Measurements from ENCODE around the gene GORASP1.

Gene GORASP1

DNA sequence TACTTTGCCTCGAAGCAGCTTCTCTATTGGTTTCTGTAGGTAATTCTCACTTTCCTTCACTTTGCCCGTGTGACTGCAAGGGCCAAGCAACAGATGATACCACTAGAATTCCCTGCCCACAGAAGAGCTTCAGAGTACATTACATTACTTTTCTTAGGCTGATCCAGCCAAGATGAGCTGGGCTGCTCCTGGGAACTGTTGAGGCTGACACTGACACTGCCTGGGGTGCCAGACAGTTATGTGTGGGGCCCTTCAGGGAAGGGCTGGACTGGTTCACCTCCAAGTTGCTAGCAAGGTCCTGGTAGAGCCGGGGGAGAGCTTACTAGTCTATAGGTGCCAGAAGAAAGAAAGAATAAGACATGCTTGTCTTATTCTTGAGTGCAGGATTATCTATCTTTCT is 19.0 kb downstream of the GORASP1 start:
- H3K27me3 ChIP-seq (ENCODE audit: control insufficient read depth in 1 of 2, insufficient read depth in 2 of 2, low read length in 2 of 2): no peaks in the 10 kb centered on the region
- H3K4me1 ChIP-seq (ENCODE audit: control insufficient read depth, insufficient read depth, low read length): no peaks in the 10 kb centered on the region
- no peak overlapping the region for H3K27ac ChIP-seq (ENCODE audit: low read length)
- no peak overlapping the region for H3K4me3 ChIP-seq (ENCODE audit: low read length in 2 of 2)
- H3K9ac ChIP-seq (ENCODE audit: low read length in 2 of 2): no peak overlapping the region
- no peaks in the 10 kb centered on the region for H3K9me3 ChIP-seq (ENCODE audit: control insufficient read depth in 2 of 2, low read length in 2 of 2)
- peaks cover 52 to 60% of the 10 kb centered on the region in 2 donors for H3K36me3 ChIP-seq (ENCODE audit: control insufficient read depth in 2 of 2, insufficient read depth in 2 of 2, low read length in 2 of 2)

GRCh38 chr3:39086144-39086543 is 21.3 kb downstream of the GORASP1 start:
- H3K9ac ChIP-seq (ENCODE audit: low read length in 2 of 2): no peak overlapping the region
- H3K4me1 ChIP-seq (ENCODE audit: control insufficient read depth, insufficient read depth, low read length): no peaks in the 10 kb centered on the region
- no peak overlapping the region for H3K4me3 ChIP-seq (ENCODE audit: low read length in 2 of 2)
- no peaks in the 10 kb centered on the region for H3K27me3 ChIP-seq (ENCODE audit: control insufficient read depth in 1 of 2, insufficient read depth in 2 of 2, low read length in 2 of 2)
- no peaks in the 10 kb centered on the region for H3K9me3 ChIP-seq (ENCODE audit: control insufficient read depth in 2 of 2, low read length in 2 of 2)
- peaks cover 42 to 47% of the 10 kb centered on the region in 2 donors for H3K36me3 ChIP-seq (ENCODE audit: control insufficient read depth in 2 of 2, insufficient read depth in 2 of 2, low read length in 2 of 2)
- H3K27ac ChIP-seq (ENCODE audit: low read length): no peak overlapping the region

GRCh38 chr3:39082666-39083313 is 24.6 kb downstream of the GORASP1 start:
- Histone ChIP-seq H3K36me3 (ENCODE audit: control insufficient read depth in 2 of 2, insufficient read depth in 2 of 2, low read length in 2 of 2) (peaks cover 30 to 34% of the 10 kb centered on the region in 2 donors), H3K9ac (ENCODE audit: low read length in 2 of 2) (no peak overlapping the region), H3K27me3 (ENCODE audit: control insufficient read depth in 1 of 2, insufficient read depth in 2 of 2, low read length in 2 of 2) (no peaks in the 10 kb centered on the region), H3K4me1 (ENCODE audit: control insufficient read depth, insufficient read depth, low read length) (no peaks in the 10 kb centered on the region), H3K4me3 (ENCODE audit: low read length in 2 of 2) (no peak overlapping the region), H3K9me3 (ENCODE audit: control insufficient read depth in 2 of 2, low read length in 2 of 2) (no peaks in the 10 kb centered on the region), H3K27ac (ENCODE audit: low read length) (no peak overlapping the region)

- Histone ChIP-seq H3K4me1 (ENCODE audit: control insufficient read depth, insufficient read depth, low read length) (no peaks in the 10 kb centered on the region), H3K9ac (ENCODE audit: low read length in 2 of 2) (no peak overlapping the region), H3K27ac (ENCODE audit: low read length) (no peak overlapping the region), H3K4me3 (ENCODE audit: low read length in 2 of 2) (no peak overlapping the region), H3K27me3 (ENCODE audit: control insufficient read depth in 1 of 2, insufficient read depth in 2 of 2, low read length in 2 of 2) (no peaks in the 10 kb centered on the region), H3K9me3 (ENCODE audit: control insufficient read depth in 2 of 2, low read length in 2 of 2) (no peaks in the 10 kb centered on the region), H3K36me3 (ENCODE audit: control insufficient read depth in 2 of 2, insufficient read depth in 2 of 2, low read length in 2 of 2) (peaks cover 33 to 39% of the 10 kb centered on the region in 2 donors)
Measured at GRCh38 chr3:39080026-39080425, 27.4 kb downstream of the GORASP1 start.

GRCh38 chr3:39079530-39079929 is 27.9 kb downstream of the GORASP1 start:
- H3K36me3 ChIP-seq (ENCODE audit: control insufficient read depth in 2 of 2, insufficient read depth in 2 of 2, low read length in 2 of 2): peaks cover 37 to 43% of the 10 kb centered on the region in 2 donors
- no peak overlapping the region for H3K9ac ChIP-seq (ENCODE audit: low read length in 2 of 2)
- no peak overlapping the region for H3K27ac ChIP-seq (ENCODE audit: low read length)
- no peaks in the 10 kb centered on the region for H3K4me1 ChIP-seq (ENCODE audit: control insufficient read depth, insufficient read depth, low read length)
- H3K27me3 ChIP-seq (ENCODE audit: control insufficient read depth in 1 of 2, insufficient read depth in 2 of 2, low read length in 2 of 2): no peaks in the 10 kb centered on the region
- no peaks in the 10 kb centered on the region for H3K9me3 ChIP-seq (ENCODE audit: control insufficient read depth in 2 of 2, low read length in 2 of 2)
- no peak overlapping the region for H3K4me3 ChIP-seq (ENCODE audit: low read length in 2 of 2)

DNA sequence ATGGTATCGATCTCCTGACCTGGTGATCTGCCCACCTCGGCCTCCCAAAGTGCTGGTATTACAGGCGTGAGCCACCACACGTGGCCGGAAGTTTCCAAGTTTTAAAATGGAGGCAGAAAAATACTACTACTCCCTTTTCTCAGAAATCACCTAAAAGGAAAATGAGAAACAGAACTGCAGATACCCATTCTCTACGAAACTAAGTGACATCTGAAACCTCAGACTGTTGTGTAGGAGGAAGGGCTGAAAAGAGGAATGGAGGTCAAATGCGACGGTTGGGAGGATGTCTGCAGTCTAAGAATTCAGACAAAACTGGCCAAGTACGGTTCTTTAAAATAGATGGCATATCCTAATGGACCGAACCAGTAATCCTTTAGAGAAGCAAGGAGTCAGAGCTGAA is 31.5 kb downstream of the GORASP1 start:
- peaks cover 46 to 66% of the 10 kb centered on the region in 2 donors for H3K36me3 ChIP-seq (ENCODE audit: control insufficient read depth in 2 of 2, insufficient read depth in 2 of 2, low read length in 2 of 2)
- H3K4me3 ChIP-seq (ENCODE audit: low read length in 2 of 2): no peak overlapping the region
- no peaks in the 10 kb centered on the region for H3K27me3 ChIP-seq (ENCODE audit: control insufficient read depth in 1 of 2, insufficient read depth in 2 of 2, low read length in 2 of 2)
- no peaks in the 10 kb centered on the region for H3K9me3 ChIP-seq (ENCODE audit: control insufficient read depth in 2 of 2, low read length in 2 of 2)
- no peak overlapping the region for H3K9ac ChIP-seq (ENCODE audit: low read length in 2 of 2)
- H3K27ac ChIP-seq (ENCODE audit: low read length): no peak overlapping the region
- H3K4me1 ChIP-seq (ENCODE audit: control insufficient read depth, insufficient read depth, low read length): no peaks in the 10 kb centered on the region

- H3K9me3 ChIP-seq (ENCODE audit: control insufficient read depth in 2 of 2, low read length in 2 of 2): no peaks in the 10 kb centered on the region
- peaks cover 27 to 46% of the 10 kb centered on the region in 2 donors for H3K36me3 ChIP-seq (ENCODE audit: control insufficient read depth in 2 of 2, insufficient read depth in 2 of 2, low read length in 2 of 2)
- H3K9ac ChIP-seq (ENCODE audit: low read length in 2 of 2): no peak overlapping the region
- no peak overlapping the region for H3K4me3 ChIP-seq (ENCODE audit: low read length in 2 of 2)
- H3K27ac ChIP-seq (ENCODE audit: low read length): no peak overlapping the region
- H3K27me3 ChIP-seq (ENCODE audit: control insufficient read depth in 1 of 2, insufficient read depth in 2 of 2, low read length in 2 of 2): no peaks in the 10 kb centered on the region
- no peaks in the 10 kb centered on the region for H3K4me1 ChIP-seq (ENCODE audit: control insufficient read depth, insufficient read depth, low read length)
Measured at GRCh38 chr3:39068556-39068955, 38.9 kb downstream of the GORASP1 start.

- Histone ChIP-seq H3K36me3 (ENCODE audit: control insufficient read depth in 2 of 2, insufficient read depth in 2 of 2, low read length in 2 of 2) (peaks cover 22 to 34% of the 10 kb centered on the region in 2 donors), H3K9me3 (ENCODE audit: control insufficient read depth in 2 of 2, low read length in 2 of 2) (no peaks in the 10 kb centered on the region), H3K4me1 (ENCODE audit: control insufficient read depth, insufficient read depth, low read length) (no peaks in the 10 kb centered on the region), H3K4me3 (ENCODE audit: low read length in 2 of 2) (no peak overlapping the region), H3K9ac (ENCODE audit: low read length in 2 of 2) (no peak overlapping the region), H3K27me3 (ENCODE audit: control insufficient read depth in 1 of 2, insufficient read depth in 2 of 2, low read length in 2 of 2) (no peaks in the 10 kb centered on the region), H3K27ac (ENCODE audit: low read length) (no peak overlapping the region)
Measured at GRCh38 chr3:39067286-39067685, 40.1 kb downstream of the GORASP1 start.

DNA sequence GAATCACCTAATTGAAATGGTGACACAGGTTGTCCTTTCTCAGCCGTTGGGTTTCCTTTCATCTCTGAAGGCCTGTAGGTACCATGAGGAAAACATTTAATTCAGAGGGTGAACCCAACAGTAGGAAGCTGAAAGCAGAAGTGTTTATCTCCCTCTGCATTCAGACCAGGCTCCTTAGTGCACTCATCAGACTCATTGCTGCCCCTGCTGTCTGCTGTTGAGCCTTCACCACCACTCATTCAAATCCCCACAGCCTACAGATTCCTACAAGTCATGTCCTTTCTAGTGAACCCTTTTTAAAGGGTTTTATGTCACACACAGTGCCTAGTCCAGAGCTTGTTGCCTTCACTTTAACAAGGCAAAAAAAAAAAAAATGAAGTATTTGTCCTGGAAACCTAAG is 42.2 kb downstream of the GORASP1 start:
- Histone ChIP-seq H3K36me3 (ENCODE audit: control insufficient read depth in 2 of 2, insufficient read depth in 2 of 2, low read length in 2 of 2) (peaks cover 16 to 27% of the 10 kb centered on the region in 2 donors), H3K9me3 (ENCODE audit: control insufficient read depth in 2 of 2, low read length in 2 of 2) (no peaks in the 10 kb centered on the region), H3K27me3 (ENCODE audit: control insufficient read depth in 1 of 2, insufficient read depth in 2 of 2, low read length in 2 of 2) (no peaks in the 10 kb centered on the region)

GRCh38 chr3:39064646-39065045 is 42.8 kb downstream of the GORASP1 start:
- Histone ChIP-seq H3K9ac (ENCODE audit: low read length in 2 of 2) (no peak overlapping the region), H3K9me3 (ENCODE audit: control insufficient read depth in 2 of 2, low read length in 2 of 2) (no peaks in the 10 kb centered on the region), H3K27me3 (ENCODE audit: control insufficient read depth in 1 of 2, insufficient read depth in 2 of 2, low read length in 2 of 2) (no peaks in the 10 kb centered on the region), H3K4me3 (ENCODE audit: low read length in 2 of 2) (no peak overlapping the region), H3K27ac (ENCODE audit: low read length) (no peak overlapping the region), H3K4me1 (ENCODE audit: control insufficient read depth, insufficient read depth, low read length) (no peaks in the 10 kb centered on the region), H3K36me3 (ENCODE audit: control insufficient read depth in 2 of 2, insufficient read depth in 2 of 2, low read length in 2 of 2) (peaks cover 16 to 23% of the 10 kb centered on the region in 2 donors)

More for the DNA sequence above, 42.2 kb downstream of the GORASP1 start:
- Histone ChIP-seq H3K27ac (ENCODE audit: low read length) (no peak overlapping the region), H3K9ac (ENCODE audit: low read length in 2 of 2) (no peak overlapping the region), H3K4me1 (ENCODE audit: control insufficient read depth, insufficient read depth, low read length) (no peaks in the 10 kb centered on the region), H3K4me3 (ENCODE audit: low read length in 2 of 2) (no peak overlapping the region)

- H3K9me3 ChIP-seq (ENCODE audit: control insufficient read depth in 2 of 2, low read length in 2 of 2): no peaks in the 10 kb centered on the region
- H3K36me3 ChIP-seq (ENCODE audit: control insufficient read depth in 2 of 2, insufficient read depth in 2 of 2, low read length in 2 of 2): peaks cover 15 to 16% of the 10 kb centered on the region in 2 donors
- H3K9ac ChIP-seq (ENCODE audit: low read length in 2 of 2): no peak overlapping the region
- H3K4me3 ChIP-seq (ENCODE audit: low read length in 2 of 2): no peak overlapping the region
- no peaks in the 10 kb centered on the region for H3K27me3 ChIP-seq (ENCODE audit: control insufficient read depth in 1 of 2, insufficient read depth in 2 of 2, low read length in 2 of 2)
- no peak overlapping the region for H3K27ac ChIP-seq (ENCODE audit: low read length)
- H3K4me1 ChIP-seq (ENCODE audit: control insufficient read depth, insufficient read depth, low read length): no peaks in the 10 kb centered on the region
Measured at GRCh38 chr3:39063143-39063542, 44.3 kb downstream of the GORASP1 start.

All from stomach smooth muscle (tissue), 2 donors.